ENCODE data around the gene ACOX3.
"Not testable (repeated sequence)": the region's sequence is repeated elsewhere in the genome, so short reads cannot be mapped to it uniquely, and the experiment has no call there.

The ACOX3 gene

DNA sequence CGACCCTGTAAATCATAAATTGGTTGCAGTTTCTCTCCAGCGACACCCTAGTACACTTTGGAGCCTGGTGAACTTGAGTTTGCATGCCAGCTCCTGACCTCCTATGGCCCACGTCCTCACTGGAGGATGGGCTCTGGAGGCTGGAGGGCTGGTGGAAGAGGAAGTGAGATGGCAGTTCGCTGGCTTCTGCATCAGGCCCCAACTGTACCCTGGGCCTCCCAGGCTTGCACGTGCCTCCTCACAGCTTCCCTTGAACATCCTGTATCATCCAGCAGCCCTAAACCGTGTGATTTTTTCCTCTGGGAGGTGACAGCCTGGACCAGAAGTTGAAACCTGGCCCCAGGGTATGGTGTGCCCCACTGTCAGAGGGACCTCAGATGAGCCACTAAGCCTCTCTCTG lies 92.5 kb downstream of the ACOX3 start:
- DNase-seq, result no peak

DNA sequence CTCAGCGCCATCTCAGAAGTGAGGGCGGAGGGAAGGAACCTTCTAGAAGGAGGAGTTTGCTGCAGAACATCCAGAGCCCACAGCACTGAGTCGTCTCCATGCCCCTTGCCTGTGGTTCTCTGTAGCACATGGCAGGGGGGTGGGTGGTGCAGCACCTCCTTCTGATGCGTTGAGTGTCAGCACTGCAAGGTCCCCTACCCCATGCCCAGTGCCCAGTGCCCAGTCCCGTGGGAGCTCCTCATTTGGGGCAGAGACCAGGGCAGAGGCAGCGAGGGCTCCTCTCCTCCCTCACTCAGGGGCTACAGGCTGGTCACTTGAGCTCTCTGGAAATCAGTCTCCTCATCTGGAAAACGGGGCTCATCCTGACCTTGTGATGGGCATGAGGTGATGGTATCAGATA lies 92.9 kb downstream of the ACOX3 start:
- DNase-seq, result no peak

DNA sequence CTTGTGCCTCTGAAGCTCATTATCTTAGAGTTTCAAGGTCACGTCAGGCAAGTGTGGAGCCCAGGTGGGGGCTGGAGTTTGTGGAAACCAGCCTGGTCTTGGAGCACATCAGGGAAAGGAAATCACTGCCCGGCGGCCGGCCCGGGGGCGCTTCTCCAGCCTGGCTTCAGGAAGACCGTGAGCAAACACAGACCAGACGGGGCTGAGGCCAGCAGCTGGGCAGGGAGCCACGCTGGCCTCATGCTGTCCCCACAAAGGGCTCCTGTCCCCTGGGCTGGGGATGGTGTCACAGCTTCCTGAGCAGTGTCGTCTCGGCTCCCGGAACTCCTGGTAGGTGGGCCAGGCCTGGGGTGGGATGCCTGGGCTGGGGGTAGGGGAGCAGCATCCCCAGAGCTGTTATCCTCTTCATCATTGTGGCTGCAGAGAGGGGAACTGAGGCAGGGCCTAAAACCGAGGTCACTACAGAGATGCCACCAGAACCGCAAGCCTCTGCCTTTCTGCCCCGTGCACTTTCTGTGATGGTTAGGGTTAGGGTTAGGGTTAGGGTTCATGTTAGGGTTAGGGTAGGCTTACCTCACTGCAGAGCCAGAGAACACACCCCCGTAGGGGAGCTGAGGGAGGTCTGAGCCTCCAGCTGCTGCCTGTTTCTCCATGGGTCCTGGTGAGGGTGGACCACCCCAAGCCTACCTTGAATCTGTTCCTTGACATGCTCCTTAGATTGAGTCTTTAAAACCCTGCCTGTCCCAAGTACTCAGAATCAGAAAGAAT lies 93.5 kb downstream of the ACOX3 start:
- no peak for DNase-seq

DNA sequence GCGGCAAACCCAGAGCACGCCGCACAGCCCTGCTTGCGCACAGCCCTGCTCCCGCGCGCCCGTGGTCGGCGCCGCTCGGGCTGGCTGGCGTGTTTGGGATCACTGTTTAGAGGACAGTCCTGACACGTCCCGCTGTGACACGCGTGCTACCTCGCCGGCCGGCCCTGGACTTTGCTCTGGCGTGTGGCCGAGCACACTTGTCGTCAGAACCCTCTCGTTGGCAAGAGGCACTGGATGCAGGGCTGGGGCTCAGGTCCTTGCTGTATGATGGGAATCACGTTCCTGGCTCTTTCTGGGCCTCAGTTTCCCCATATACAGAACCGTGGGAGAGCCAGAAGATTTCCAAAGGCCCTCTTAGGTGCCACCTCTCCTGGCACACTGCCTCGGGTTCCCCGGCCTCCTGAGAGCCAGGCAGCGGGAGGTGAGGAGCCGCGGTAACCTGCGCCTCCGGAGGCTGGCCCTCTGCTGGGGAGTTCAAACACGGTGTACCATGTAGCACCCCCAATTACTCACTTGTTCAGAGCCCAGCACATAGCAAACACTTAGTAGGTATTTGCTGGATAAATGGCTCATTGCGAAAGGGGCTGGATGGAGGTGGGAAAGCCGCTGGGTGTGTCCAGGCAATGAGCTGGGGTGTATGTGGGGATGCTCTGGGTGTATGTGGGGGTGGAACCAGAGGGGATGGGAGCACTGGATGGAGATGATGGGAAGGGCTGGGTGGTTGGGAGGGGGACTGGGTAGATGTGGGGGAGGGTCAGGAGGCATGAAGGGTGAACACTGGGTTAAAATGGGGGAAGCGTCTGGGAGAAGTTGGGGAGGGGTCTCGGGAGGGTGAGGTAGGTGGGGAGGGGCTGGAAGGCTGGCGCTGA lies 94.3 kb downstream of the ACOX3 start:
- DNase-seq, result no peak

DNA sequence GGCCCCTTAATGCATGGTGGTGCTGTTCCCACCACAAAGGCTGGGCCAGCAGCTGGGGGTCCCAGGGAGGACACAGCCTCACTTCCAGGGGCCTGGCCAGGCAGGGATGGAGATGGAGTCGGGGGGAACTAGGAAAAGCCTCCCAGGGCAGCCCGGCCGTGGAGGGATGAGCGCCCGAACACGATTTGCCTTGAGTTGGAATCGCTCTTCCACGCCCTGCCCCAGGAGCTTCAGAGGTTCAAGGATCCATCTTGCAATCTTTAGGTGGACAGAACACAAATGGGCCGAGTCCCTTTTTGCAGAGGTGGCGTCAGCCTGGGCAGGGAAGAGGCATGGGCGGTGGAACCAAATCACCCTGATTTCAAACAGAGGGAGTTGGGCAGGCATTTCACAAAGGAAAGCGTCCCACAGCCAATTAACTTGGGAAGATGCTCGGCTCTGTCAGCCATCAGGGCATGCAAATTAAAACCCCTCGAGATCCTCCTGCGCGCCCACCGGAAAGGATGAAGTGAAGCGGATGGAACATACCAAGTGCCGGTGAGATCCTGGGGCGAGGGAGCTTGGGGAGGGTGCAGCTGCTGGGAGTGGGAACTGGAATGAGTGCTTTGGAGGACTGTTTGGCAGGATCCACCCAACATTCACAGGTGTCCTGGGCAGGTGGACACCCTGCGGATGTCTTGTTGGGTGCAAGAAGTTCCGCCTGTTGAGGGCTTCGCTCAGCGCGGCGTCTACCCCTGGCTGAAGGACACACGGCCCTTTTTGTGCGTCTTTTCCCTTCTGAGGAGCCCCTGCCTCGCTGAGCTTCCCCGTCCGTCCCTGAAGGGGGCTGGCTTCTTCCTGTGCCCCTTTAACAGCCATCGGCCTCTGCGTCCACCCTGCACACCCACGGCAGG lies 95.2 kb downstream of the ACOX3 start:
- no peak for DNase-seq

DNA sequence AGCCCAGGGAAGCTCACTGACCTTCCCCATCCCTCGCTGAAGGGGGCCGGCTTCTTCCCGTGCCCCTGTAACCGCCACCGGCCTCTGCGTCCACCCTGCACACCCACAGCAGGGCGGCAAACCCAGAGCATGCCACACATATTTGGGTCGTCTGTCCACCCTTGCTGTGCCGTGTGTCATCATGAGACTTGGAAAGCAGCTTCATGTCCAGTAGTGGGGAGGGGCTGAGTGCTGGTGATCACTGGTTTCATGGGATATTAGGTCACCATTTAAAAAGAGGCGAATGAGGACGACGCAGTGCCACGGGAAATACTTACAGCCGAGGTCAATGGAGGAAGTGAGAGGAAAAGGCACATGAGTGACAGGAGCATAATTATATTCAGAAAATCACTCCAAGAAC lies 96.1 kb downstream of the ACOX3 start:
- DNase-seq, result no peak

DNA sequence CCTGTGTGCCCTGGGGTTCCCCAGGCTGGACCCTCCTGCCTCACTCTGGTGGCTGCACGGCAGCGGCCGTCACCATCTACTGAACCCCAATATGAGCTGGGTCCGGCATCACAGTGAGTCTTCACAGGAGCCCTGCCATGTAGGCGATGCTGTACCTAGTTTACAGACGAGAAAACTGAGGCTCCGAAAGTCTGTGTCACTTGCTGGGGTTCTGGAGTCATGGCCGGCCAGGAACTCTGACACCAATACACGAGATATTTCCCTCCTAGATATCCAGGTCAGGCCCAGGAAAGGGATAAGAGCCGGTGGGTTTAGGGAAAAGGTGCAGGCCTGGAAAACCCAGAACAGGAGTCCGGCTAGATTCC lies 96.6 kb downstream of the ACOX3 start:
- no peak for DNase-seq

DNA sequence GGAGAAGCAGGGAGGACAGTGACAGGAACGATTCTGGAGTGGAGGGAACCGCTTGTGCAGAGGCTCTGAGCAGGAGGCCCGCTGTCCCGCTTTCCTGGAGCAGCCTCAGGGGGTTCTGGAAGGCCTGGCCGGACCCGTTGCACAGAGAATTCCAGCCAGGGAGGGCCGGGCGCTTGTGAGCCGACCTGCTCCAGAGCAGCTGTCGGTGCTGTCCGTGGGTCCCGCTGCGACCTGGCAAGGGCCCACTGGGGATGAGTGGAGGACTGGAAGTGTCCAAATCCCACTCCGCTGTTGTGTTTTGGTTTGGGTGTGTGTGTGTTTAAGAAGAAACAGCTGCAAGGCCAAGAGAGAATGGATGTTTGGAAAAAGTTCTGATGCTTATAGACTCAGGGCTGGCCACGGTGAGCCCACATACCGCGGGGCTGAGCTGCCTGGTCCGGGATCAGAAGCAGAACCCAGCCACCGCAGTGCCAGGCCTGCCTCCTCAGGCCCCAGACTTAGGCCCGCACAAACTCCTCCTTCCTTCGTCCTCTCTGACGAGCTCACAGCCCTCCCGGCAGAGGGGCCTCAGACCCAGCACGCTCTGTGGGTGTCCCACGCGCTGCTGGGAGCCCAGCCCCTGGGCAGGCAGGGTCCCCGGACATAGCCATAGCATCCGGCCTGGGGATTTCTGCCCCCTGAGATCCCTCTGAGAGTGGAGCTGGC lies 97.1 kb downstream of the ACOX3 start:
- no peak for DNase-seq

DNA sequence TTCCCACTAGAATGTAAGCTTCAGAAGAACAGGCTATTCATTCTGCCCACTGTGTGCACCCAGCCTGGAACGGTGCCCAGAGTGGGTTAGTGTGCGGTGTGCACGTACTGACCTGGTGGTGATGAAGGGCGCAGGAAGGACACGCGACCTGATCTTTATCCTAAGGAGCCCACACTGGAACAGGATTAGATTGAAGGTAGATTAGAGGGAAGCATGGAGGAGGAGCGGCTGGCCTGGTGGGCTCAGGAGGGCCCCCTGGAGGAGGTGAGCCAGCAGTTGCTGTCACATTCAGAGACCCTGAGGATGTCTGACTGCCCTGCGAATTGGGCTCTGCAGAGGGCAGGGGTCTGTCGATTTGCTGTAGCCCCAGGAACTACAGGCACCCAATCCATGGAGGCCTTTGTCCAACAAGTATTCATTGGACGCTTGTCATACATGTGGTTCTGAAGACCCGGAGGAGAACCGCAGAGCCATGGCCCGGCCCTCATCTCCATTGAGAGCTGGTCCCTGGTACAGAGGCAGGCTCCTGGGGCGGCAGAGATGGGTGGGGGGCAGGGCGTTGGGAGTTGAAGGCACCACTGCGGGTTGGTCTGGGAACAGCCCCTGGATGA lies 97.8 kb downstream of the ACOX3 start:
- no peak for DNase-seq

DNA sequence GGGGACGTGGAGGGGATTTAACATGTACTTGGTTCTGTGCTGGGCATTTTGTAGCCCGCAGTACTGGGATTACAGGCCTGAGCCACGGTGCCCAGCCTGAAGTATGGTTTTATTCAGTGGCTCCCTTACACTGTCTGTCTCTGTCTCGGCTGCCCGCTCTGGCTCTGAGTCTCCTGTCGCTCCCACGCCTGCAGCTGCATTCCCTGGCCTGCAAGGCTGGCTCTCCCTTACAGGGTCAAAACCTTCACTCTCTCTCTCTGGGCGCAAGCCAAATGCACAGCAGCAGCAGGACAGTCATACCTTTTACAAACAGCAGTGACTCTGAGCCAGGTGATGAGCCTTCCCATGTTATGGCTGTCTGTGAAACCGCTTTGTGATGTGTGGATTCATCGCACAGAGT lies 98.8 kb downstream of the ACOX3 start:
- no peak for DNase-seq

DNA sequence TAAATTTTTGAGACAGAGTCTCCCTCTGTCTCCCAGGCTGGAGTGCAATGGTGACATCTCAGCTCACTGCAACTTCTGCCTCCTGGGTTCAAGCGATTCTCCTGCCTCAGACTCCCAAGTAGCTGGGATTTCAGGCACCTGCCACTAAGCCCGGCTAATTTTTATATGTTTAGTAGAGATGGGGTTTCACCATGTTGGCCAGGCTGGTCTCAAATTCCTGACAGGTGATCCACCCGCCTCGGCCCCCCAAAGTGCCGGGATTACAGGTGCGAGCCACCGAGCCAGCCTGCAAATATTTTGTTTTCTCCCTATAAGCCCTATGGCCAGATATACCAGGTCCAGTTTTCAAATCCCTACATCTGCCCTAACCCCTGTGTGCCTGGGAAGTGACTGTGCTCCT lies 99.2 kb downstream of the ACOX3 start:
- not testable (repeated sequence) for DNase-seq

DNA sequence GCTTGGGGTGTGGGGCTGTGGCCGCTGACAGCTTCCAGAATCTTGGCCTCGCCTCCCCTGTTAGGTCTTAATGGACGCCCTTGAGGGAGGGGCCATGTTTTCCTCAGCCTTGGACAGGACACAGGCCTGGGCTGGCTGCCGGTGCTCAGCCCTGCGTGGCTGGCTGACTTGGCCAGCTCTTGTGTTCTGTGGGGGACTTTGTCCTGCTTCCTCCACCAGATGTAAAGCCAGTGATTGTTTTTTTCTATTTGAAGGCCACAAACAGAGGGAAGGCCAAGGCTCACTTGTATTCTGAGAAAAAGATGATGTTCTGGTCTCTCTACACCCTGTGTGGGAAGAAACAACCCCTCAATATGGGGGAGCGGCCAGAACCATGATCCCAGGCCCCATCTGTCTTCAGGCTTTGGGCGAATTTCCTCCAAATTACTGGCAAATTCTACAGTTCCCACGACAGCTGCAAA lies 99.7 kb downstream of the ACOX3 start:
- DNase-seq, result no peak

DNA sequence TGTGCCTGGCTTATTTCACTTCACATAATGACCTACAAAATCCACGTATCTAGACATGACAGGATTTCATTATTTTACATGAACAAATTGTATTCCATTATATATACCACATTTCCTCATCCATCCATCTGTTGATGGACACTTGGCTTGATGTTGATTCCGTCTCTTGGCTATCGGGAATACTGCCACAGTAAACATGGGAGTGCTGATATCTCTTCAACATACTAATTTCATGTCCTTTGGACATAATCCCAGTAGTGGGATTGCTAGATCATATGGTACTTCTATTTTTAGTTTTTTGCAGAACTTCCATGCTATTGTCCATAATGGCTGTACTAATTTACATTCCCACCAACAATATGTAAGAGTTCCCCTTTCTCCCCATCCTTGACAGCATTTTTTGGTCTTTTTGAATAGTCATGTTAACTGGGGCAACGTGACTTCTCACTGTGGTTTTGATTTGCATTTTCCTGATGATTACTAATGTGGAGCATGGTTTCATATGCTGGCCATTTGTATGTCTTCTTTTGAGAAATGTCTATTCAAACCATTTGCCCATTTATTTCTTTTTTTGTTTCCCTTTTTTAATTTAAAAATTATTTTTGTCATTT lies 102.1 kb downstream of the ACOX3 start:
- no peak for DNase-seq

DNA sequence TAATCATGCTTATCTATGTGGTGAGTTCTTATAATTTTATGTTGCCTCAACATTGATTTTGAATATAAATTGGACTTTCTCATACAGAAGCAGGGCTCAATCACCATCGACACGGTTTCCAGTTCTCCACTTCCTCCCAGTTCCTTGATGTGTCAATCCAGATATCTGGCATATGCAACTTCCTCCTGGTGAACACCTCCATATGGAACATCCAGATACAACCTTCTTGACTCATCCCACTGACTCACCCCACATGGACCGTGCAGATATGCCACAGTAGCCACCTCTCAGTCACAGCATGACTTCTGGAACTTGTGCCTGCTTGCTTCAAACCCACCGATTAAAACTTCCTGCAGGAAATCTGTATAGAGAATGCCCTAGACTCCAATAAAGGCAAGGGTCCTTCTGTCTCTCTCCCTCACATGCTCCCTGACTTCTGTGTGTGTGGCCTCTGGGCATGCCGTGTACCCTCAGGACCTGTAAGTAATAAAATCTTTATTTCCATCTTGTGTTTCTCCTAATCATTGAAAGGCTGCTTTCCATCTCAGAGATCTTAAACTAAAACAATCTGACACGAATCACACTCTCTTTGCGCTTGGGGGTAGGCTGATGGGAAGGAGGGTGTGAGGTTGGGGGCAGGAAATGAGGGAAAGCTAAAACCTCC lies 104.0 kb downstream of the ACOX3 start:
- DNase-seq, result no peak

DNA sequence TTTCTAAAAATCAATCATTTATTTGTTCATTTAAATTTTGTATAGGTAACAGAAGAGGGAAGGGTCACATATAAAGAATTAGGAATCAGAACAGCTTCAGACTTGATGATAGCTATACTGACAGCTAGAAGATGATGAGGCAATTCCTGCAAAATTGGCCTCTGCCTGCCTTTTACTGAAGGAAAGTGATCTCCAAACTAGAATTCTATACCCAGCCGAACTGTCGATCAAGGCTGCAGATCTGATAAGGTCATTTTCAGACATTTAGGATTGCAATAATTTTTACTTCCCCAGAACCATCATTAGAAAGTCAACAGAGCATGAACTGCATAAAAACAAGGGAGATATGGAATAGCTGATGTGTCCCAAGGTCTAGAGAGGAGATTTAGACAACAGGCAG lies 104.7 kb downstream of the ACOX3 start:
- DNase-seq, result no peak

DNA sequence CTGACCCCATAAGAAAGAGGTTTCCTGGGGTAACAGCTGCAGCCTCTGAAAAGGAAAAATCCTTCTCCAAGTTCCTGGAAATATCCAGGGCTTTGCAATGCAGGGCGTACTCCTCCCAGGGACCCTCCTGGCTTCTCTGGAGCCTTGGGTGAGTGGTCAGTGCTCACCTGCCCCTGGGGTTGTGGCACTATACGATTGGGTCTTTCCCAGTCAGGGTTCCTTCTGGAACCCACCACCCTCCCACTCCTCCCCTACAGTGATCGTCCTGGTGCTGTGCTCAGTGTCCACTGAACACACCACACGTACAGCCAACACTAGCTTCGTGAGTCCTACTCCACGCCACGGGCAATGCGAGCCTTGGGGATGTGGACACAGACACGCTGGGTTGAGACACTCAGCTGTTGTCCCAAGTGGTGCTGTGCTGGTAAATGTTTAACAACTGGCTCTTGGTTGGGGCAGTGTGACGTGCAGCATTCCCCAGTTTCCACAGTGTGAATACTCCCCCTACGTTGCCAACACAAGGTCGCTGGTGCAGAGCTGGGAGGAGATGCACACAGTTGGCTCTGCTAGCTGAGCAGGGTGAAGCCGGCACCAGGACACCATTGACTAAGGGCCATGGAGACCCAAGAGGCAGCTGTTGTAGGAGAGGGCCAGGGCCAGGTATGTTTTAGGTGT lies 105.6 kb downstream of the ACOX3 start:
- no peak for DNase-seq

DNA sequence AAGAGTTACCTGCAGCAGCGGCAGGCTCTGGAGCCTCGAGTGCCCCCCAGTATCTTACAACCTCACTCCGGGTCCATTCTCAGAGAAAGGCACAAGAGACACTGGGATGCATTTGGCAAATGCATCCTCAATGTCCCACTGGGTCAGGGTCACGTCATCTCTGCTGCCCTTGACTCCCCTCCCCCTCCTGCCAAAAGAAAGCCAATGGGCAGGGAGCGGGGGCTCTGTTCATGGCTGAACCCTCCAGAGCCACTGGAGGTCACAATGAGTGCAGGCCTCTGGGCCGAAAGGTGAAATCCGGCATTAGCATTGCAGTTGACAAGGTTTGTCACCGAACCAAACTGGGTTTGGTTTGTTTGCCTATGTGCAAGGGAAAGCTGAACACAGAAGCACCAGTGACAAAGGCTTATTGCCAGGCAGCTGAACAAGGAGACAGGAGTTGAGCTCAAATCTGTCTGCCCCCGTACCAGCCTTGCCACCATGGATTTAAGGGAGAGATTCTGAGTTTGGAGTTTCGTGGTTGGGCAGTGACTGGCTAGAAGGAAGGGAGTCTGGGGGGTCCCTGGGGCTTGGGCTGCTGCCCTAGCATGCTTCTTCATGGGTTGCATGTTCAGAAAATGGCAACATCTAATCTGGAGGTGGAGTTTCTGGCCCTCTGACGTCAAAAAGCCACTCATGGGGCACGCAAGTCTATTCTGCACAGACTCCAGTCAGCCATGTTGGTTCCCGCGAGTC lies 106.6 kb downstream of the ACOX3 start:
- no peak for DNase-seq

DNA sequence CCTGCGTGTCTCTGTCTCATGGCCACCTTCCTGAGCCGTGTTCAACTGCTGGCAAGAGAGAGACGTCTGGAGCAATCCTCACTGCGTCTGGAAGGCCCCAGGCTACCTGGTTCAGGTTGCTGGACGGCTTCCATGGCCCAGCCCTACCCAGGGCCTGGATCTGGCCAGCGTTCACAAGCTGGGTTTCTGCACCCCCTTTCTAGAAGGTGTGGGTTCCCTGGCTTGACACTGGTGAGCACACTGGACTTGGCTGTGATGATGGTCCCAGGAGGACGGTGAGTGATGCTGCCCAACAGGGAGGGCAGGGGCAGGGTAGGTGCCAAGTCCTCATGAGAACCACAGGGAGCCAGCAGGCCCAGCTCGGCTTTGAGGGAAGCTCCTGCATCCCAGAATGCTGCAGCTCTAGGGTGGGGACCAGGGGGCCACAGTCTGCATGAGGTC lies 107.6 kb downstream of the ACOX3 start:
- DNase-seq, result no peak

DNA sequence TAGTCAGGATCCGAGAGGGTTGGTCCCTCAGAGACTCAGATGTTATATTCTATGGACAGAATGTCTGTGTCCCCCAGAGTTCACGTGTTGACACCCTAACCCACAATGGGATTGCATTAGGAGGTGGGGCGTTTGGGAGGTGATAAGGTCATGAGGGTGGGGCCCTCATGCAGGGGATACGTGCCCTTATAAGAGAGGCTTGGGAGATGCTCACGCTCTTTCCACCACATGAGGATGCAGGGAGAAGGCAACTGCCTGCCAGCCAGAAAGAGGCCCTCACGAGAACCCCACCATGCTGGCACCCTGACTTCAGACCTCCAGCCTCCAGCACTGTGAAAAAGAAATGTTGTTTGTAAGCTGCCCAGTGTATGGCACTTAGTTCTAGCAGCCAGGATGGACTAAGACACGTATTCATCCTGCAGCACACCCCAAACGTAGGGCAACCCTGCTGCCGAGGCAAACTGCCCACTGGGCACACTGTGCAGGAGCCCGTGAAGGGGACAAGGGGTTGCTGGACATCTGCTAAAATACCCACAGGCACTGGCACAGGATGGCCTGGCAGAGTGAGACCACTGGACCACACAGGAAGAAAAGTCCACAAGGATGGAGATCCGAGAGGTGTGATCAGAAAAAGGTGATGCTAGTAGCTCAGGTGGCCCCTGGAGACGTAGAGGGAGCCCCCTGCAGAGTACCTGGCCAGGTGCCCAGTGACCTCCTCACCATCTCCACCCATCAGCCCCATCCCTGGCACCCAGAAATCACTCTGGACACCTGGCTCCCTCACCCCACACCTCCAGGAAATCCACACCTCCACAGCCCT lies 108.3 kb downstream of the ACOX3 start:
- no peak for DNase-seq

All from NCI-H187 (cell line).